ENCODE data around the gene HAT1. TPM values are rescaled to one million over a fixed set of nuclear protein-coding genes. Genes with fewer than 3 reads are reported as not detected.
A peak's percentile ranks its signal among the peaks of the same experiment; 100 is the strongest.

The HAT1 gene
- total and polyA plus RNA-seq, 12 donors: 6.2 to 45.5 (median 36.6) TPM

- intact Hi-C loops (cut with DNase I): no loop called here
- no peaks in the 10 kb centered on the region for H3K36me3 ChIP-seq
- H3K4me1 ChIP-seq: no peaks in the 10 kb centered on the region
- H3K27ac ChIP-seq: no peak overlapping the region
- ATAC-seq: no peak
- TF ChIP-seq CTCF (IDR thresholded peaks at IDR 0.05): no peak
- WGBS, 2 donors: 72 to 81% methylated on average over 3 of the region's 3 CpGs
- H3K27me3 ChIP-seq: no peaks in the 10 kb centered on the region
- no peaks in the 10 kb centered on the region for H3K9me3 ChIP-seq
- no peak overlapping the region for H3K4me3 ChIP-seq
- DNase-seq: no peak
Observed at GRCh38 chr2:171913517-171913916, 8.7 kb upstream of the HAT1 start.

DNA sequence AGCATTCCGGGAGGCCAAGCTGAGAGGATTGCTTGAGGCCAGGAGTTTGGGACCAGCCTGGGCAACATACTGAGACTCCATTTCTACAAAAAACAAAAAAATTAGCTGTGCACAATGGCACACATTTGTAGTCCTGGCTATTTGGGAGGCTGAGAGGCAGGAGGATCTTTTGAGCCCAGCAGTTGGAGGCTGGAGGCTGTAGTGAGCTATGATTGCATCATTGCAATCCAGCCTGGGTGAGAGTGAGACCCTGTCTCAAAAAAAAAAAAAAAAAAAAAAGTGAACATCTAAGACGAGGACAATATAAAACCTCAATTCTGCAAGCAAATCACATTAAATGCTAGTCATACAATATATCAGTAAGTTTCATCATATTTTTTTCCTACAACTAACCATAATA, 2.8 kb upstream of the HAT1 start:
- Histone ChIP-seq H3K9me3 (no peaks in the 10 kb centered on the region), H3K27ac (no peak overlapping the region), H3K4me1 (peaks cover 7 to 23% (median 19%) of the 10 kb centered on the region in 9 donors), H3K4me3 (no peak overlapping the region), H3K36me3 (peaks cover 0 to under 1% (median 0%) of the 10 kb centered on the region in 9 donors), H3K27me3 (no peaks in the 10 kb centered on the region)
- 88 to 93% methylated on average over 2 of the region's 2 CpGs for WGBS, 2 donors
- TF ChIP-seq CTCF (IDR thresholded peaks at IDR 0.05): no peak
- ATAC-seq (no peak), DNase-seq (no peak)
- intact Hi-C loops (cut with DNase I): no loop called here

DNA sequence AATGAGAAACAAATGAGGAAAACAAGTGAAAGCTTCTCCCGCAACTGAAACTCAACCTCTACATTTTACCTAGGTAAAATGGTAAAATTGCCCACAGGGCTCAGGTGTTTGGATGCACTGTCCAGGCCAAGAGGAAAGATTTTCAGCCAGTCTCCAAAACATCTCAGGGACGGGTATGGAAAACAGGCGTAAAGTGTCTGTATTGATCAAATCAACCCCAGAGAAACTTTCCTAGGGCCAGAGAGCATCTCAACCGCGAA, 361 bp upstream of the HAT1 start:
- DNase-seq (no peak), ATAC-seq (peak in 2 of 8 donors; percentile 3 to 32)
- H3K27me3 ChIP-seq: no peaks in the 10 kb centered on the region
- H3K4me3 ChIP-seq: peak overlapping the region in 9 of 10 donors; percentile 68 to 94 (median 87)
- no peaks in the 10 kb centered on the region for H3K9me3 ChIP-seq
- peaks cover 0 to 25% (median under 1%) of the 10 kb centered on the region in 9 donors for H3K36me3 ChIP-seq
- no peak for TF ChIP-seq CTCF (IDR thresholded peaks at IDR 0.05)
- H3K4me1 ChIP-seq: peaks cover 7 to 34% (median 24%) of the 10 kb centered on the region in 9 donors
- H3K27ac ChIP-seq: peak overlapping the region in 9 of 10 donors; percentile 57 to 95 (median 92)
- WGBS, 2 donors: 14 to 15% methylated on average over 5 of the region's 5 CpGs
- intact Hi-C loops (cut with DNase I): loop anchor here in 4 of 10 donors (1.0 to 10.0 kb wide), 3 partner anchors 27 to 183 kb away; partner anchors contain the start of genes SLC25A12 (in 3 of the 4) and DLX2 (in 1 of the 4)

DNA sequence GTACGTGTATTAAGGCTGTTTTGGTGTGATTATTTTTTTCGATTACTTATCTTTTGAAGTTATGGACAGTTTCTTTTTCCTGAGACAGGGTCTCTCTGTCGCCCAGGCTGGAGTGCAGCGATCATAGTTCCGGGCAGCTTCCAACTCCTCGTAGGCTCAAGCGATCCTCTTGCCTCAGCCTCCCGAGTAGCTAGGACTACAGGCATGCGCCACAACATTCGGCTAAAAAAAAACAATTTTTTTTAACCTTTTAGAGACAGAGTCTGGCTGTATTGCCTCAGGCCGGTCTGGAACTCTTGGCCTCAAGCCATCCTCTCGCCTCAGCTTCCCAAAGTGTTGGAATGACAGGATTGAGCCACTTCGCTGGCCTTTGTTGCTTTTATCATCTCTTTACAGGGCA, 945 bp downstream of the HAT1 start:
- Histone ChIP-seq H3K36me3 (peaks cover 0 to 38% (median 4%) of the 10 kb centered on the region in 9 donors), H3K4me1 (peaks cover 7 to 34% (median 24%) of the 10 kb centered on the region in 9 donors), H3K4me3 (peak overlapping the region; percentile 68 to 94 (median 86)), H3K9me3 (no peaks in the 10 kb centered on the region), H3K27me3 (no peaks in the 10 kb centered on the region), H3K27ac (peak overlapping the region in 9 of 10 donors; percentile 81 to 95 (median 92))
- intact Hi-C loops (cut with DNase I): loop anchor here in 3 of 10 donors (2.0 to 10.0 kb wide), 2 partner anchors 28 to 182 kb away; partner anchors contain the start of genes SLC25A12 (in 2 of the 3) and DLX2 (in 1 of the 3)
- ATAC-seq (no peak), DNase-seq (no peak)
- WGBS, 2 donors: 24 to 27% methylated on average over 13 of the region's 13 CpGs
- TF ChIP-seq CTCF (IDR thresholded peaks at IDR 0.05): no peak
